ENCODE data around the gene TPD52L1.
A peak's percentile ranks its signal among the peaks of the same experiment; 100 is the strongest.
"Not testable (repeated sequence)": the region's sequence is repeated elsewhere in the genome, so short reads cannot be mapped to it uniquely, and the experiment has no call there.

Gene TPD52L1

GRCh38 chr6:125274935-125275334 lies 121.4 kb downstream of the TPD52L1 start:
- no peak for DNase-seq

GRCh38 chr6:125275779-125276178 lies 122.2 kb downstream of the TPD52L1 start:
- DNase-seq: no peak

- no peak for DNase-seq
Observed at GRCh38 chr6:125277838-125278237, 124.3 kb downstream of the TPD52L1 start.

- DNase-seq: no peak
Observed at GRCh38 chr6:125279961-125280360, 126.4 kb downstream of the TPD52L1 start.

GRCh38 chr6:125280370-125281035 lies 126.9 kb downstream of the TPD52L1 start:
- not testable (repeated sequence) for DNase-seq

- DNase-seq: not testable (repeated sequence)
Observed at GRCh38 chr6:125282470-125282869, 128.9 kb downstream of the TPD52L1 start.

GRCh38 chr6:125285353-125285752 lies 131.8 kb downstream of the TPD52L1 start:
- DNase-seq: no peak

- no peak for DNase-seq
Observed at GRCh38 chr6:125285936-125286335, 132.4 kb downstream of the TPD52L1 start.

GRCh38 chr6:125287718-125288117 lies 134.1 kb downstream of the TPD52L1 start:
- DNase-seq: no peak

GRCh38 chr6:125293587-125293986 lies 140.0 kb downstream of the TPD52L1 start:
- no peak for DNase-seq

GRCh38 chr6:125294036-125294435 lies 140.5 kb downstream of the TPD52L1 start:
- no peak for DNase-seq

GRCh38 chr6:125294925-125295324 lies 141.4 kb downstream of the TPD52L1 start:
- DNase-seq: no peak

- DNase-seq: no peak
Observed at GRCh38 chr6:125296471-125296870, 142.9 kb downstream of the TPD52L1 start.

GRCh38 chr6:125299257-125299656 lies 145.7 kb downstream of the TPD52L1 start:
- no peak for DNase-seq

GRCh38 chr6:125300992-125301434 lies 147.4 kb downstream of the TPD52L1 start:
- DNase-seq: no peak

- DNase-seq: peak; percentile 34
Observed at GRCh38 chr6:125301435-125302391, 148.1 kb downstream of the TPD52L1 start, which contains the start of gene HDDC2. TSS of gene HDDC2 (minus strand) at chr6:125301967. CDS start at chr6:125301932, 35 bp downstream.

- DNase-seq: no peak
Observed at GRCh38 chr6:125302840-125303511, 149.4 kb downstream of the TPD52L1 start.

- DNase-seq: no peak
Observed at GRCh38 chr6:125303512-125303854, 149.9 kb downstream of the TPD52L1 start.

- no peak for DNase-seq
Observed at GRCh38 chr6:125304970-125305660, 151.5 kb downstream of the TPD52L1 start.

GRCh38 chr6:125306756-125307149 lies 153.2 kb downstream of the TPD52L1 start:
- DNase-seq: no peak

GRCh38 chr6:125307150-125307838 lies 153.7 kb downstream of the TPD52L1 start:
- no peak for DNase-seq
